Measurements from ENCODE around the gene ZMIZ1.

Gene ZMIZ1

GRCh38 chr10:79304479-79305087 is 235.8 kb downstream of the ZMIZ1 start:
- H3K9ac ChIP-seq (ENCODE audit: low read depth, low read length, poor library complexity, severe bottlenecking) = no peak overlapping the region
- TF ChIP-seq CTCF (conservative IDR thresholded peaks at IDR 0.05; ENCODE audit: low read length) = no peak
- no peaks in the 10 kb centered on the region for H3K9me2 ChIP-seq (replicated peaks; ENCODE audit: low read depth, low read length)
- no peaks in the 10 kb centered on the region for H3K4me1 ChIP-seq (ENCODE audit: insufficient read depth, low read length, poor library complexity, severe bottlenecking)
- no peak overlapping the region for H3K4me3 ChIP-seq (ENCODE audit: low read length, poor library complexity, severe bottlenecking)
- no peaks in the 10 kb centered on the region for H3F3A ChIP-seq (ENCODE audit: low read depth)
- no peaks in the 10 kb centered on the region for H3K9me3 ChIP-seq (ENCODE audit: insufficient read depth, low read depth, low read length)
- no peaks in the 10 kb centered on the region for H3K79me2 ChIP-seq (ENCODE audit: insufficient read depth, low read length)
- H4K20me1 ChIP-seq (ENCODE audit: insufficient read depth, low read length, poor library complexity, severe bottlenecking) = no peaks in the 10 kb centered on the region
- H2AFZ ChIP-seq (ENCODE audit: low read length) = no peak overlapping the region
- H3K4me2 ChIP-seq (ENCODE audit: low read depth, low read length, poor library complexity, severe bottlenecking) = no peak overlapping the region
- peaks cover 97% of the 10 kb centered on the region; the same call in 1 of the 2 replicates for H3K36me3 ChIP-seq (ENCODE audit: insufficient read depth, low read length)
- H3K27me3 ChIP-seq (ENCODE audit: insufficient read depth, low read length, poor library complexity, severe bottlenecking) = no peaks in the 10 kb centered on the region

GRCh38 chr10:79305515-79305914 is 236.7 kb downstream of the ZMIZ1 start:
- no peaks in the 10 kb centered on the region for H3K9me3 ChIP-seq (ENCODE audit: insufficient read depth, low read depth, low read length)
- H2AFZ ChIP-seq (ENCODE audit: low read length) = no peak overlapping the region
- H3K79me2 ChIP-seq (ENCODE audit: insufficient read depth, low read length) = no peaks in the 10 kb centered on the region
- H4K20me1 ChIP-seq (ENCODE audit: insufficient read depth, low read length, poor library complexity, severe bottlenecking) = no peaks in the 10 kb centered on the region
- no peaks in the 10 kb centered on the region for H3F3A ChIP-seq (ENCODE audit: low read depth)
- TF ChIP-seq EZH2phosphoT487 (IDR thresholded peaks at IDR 0.05; ENCODE audit: borderline replicate concordance) (no peak), CTCF (conservative IDR thresholded peaks at IDR 0.05; ENCODE audit: low read length) (no peak)
- H3K9ac ChIP-seq (ENCODE audit: low read depth, low read length, poor library complexity, severe bottlenecking) = no peak overlapping the region
- H3K4me2 ChIP-seq (ENCODE audit: low read depth, low read length, poor library complexity, severe bottlenecking) = no peak overlapping the region
- H3K4me3 ChIP-seq (ENCODE audit: low read length, poor library complexity, severe bottlenecking) = no peak overlapping the region
- H3K4me1 ChIP-seq (ENCODE audit: insufficient read depth, low read length, poor library complexity, severe bottlenecking) = no peaks in the 10 kb centered on the region
- no peaks in the 10 kb centered on the region for H3K27me3 ChIP-seq (ENCODE audit: insufficient read depth, low read length, poor library complexity, severe bottlenecking)
- no peaks in the 10 kb centered on the region for H3K9me2 ChIP-seq (replicated peaks; ENCODE audit: low read depth, low read length)
- H3K36me3 ChIP-seq (ENCODE audit: insufficient read depth, low read length) = peaks cover 97% of the 10 kb centered on the region; the same call in 1 of the 2 replicates

GRCh38 chr10:79305988-79306387 is 237.2 kb downstream of the ZMIZ1 start:
- Histone ChIP-seq H3K4me2 (ENCODE audit: low read depth, low read length, poor library complexity, severe bottlenecking) (no peak overlapping the region), H3K9ac (ENCODE audit: low read depth, low read length, poor library complexity, severe bottlenecking) (no peak overlapping the region), H3F3A (ENCODE audit: low read depth) (no peaks in the 10 kb centered on the region), H4K20me1 (ENCODE audit: insufficient read depth, low read length, poor library complexity, severe bottlenecking) (no peaks in the 10 kb centered on the region), H3K36me3 (ENCODE audit: insufficient read depth, low read length) (peaks cover 93% of the 10 kb centered on the region; the same call in 1 of the 2 replicates), H2AFZ (ENCODE audit: low read length) (no peak overlapping the region), H3K4me3 (ENCODE audit: low read length, poor library complexity, severe bottlenecking) (no peak overlapping the region), H3K9me2 (replicated peaks; ENCODE audit: low read depth, low read length) (no peaks in the 10 kb centered on the region), H3K4me1 (ENCODE audit: insufficient read depth, low read length, poor library complexity, severe bottlenecking) (no peaks in the 10 kb centered on the region), H3K9me3 (ENCODE audit: insufficient read depth, low read depth, low read length) (no peaks in the 10 kb centered on the region), H3K79me2 (ENCODE audit: insufficient read depth, low read length) (no peaks in the 10 kb centered on the region), H3K27me3 (ENCODE audit: insufficient read depth, low read length, poor library complexity, severe bottlenecking) (no peaks in the 10 kb centered on the region)
- TF ChIP-seq EZH2phosphoT487 (IDR thresholded peaks at IDR 0.05; ENCODE audit: borderline replicate concordance) (no peak), CTCF (conservative IDR thresholded peaks at IDR 0.05; ENCODE audit: low read length) (no peak)

Measured in Loucy (cell line).